GM12865 (cell line): ENCODE data around the gene ZNF592.

Experiments used
- DNase-seq: peaks from one replicate; pipeline ENCODE4 v3.0.0; 2010; ENCODE audit warnings: low read depth
- H3K4me3 ChIP-seq: 2 replicates; pipeline ENCODE4 v1.5.1; 2011; ENCODE audit warnings: mild to moderate bottlenecking, low read depth, low read length, control low read depth
- TF ChIP-seq, protein P1 (sequence below): IDR thresholded peaks from 2 replicates; pipeline ENCODE4 v1.5.1; 2011; ENCODE audit warnings: low read length, control low read depth, low read depth, inconsistent platforms; ENCODE audit not compliant: insufficient read depth; ENCODE audit errors: missing control alignments

The ZNF592 gene

DNA sequence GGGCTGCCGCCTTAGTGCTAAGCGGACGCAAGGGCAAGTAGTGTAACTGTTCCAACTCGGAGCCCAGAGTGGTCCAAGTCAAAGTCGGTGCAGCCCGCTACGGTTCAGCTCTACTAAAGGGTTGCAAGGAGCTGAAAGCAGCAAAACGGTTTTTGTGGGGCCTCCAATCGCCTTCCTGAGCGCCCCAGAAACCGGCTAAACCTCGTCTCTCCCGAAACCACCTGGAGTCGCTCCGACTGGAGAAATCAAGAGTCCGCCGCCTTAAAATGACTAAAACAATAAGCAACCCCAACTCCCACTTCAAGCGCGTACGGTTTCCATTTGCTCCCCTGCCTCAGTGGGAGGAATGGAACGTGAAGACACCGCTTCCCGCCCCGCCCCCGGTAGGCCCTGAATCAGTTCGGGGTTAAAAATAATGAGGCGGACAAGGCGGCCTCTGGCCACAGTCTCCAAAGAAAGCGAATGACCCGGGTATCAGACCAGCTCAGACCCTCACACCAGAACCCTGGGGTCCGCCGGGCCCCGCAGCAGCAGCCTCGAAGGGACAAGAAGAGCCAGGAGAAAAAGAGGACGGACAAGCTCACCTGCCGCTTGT, 32.9 kb upstream of the ZNF592 start:
- TF ChIP-seq, protein P1, sequence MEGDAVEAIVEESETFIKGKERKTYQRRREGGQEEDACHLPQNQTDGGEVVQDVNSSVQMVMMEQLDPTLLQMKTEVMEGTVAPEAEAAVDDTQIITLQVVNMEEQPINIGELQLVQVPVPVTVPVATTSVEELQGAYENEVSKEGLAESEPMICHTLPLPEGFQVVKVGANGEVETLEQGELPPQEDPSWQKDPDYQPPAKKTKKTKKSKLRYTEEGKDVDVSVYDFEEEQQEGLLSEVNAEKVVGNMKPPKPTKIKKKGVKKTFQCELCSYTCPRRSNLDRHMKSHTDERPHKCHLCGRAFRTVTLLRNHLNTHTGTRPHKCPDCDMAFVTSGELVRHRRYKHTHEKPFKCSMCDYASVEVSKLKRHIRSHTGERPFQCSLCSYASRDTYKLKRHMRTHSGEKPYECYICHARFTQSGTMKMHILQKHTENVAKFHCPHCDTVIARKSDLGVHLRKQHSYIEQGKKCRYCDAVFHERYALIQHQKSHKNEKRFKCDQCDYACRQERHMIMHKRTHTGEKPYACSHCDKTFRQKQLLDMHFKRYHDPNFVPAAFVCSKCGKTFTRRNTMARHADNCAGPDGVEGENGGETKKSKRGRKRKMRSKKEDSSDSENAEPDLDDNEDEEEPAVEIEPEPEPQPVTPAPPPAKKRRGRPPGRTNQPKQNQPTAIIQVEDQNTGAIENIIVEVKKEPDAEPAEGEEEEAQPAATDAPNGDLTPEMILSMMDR: no peak
- H3K4me3 ChIP-seq: peak overlapping the region; percentile 91
- DNase-seq: peak; percentile 42

DNA sequence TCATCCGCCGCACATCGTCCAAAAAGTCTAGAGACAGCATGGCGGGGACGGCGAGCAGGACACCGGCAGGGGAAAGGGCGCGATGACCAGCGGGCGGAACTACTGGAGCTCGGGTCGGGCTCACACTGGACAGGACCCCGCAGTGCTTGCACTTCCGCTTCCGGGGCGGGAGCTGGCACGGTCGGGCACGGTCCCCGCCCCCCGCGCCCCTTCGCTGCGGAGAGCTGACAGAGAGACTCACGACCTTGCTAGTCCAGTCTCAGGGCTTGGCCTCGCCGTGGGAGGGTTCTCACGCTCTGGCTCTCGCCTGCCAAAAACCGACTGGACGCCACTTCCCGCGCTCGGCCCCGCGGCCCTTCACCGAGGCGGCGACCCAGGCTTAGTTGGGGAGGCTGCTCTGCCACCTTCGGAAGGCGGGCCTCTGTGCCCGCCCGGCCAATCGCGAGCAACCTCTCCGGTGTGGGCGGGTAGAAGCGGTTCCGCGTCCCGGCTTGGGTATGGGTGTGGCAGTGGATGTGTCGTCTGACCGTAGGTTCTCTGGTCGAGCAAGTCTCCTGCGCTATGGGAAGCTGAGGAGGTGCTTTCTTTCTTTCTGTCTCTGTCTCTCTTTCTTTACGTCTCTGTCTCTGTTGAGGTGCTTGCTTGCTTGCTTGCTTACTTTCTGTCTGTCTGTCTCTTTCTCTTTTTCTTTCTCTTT, 32.2 kb upstream of the ZNF592 start, which contains the start of gene SEC11A:
Gene SEC11A (minus strand): TSS at position 104 of the 697 bp plus-strand sequence. CDS start 64 bp downstream, at position 40.
- peak within 1 kb of the TSS; percentile 91 for H3K4me3 ChIP-seq
- DNase-seq: peak; percentile 97
- TF ChIP-seq, protein P1: no peak

DNA sequence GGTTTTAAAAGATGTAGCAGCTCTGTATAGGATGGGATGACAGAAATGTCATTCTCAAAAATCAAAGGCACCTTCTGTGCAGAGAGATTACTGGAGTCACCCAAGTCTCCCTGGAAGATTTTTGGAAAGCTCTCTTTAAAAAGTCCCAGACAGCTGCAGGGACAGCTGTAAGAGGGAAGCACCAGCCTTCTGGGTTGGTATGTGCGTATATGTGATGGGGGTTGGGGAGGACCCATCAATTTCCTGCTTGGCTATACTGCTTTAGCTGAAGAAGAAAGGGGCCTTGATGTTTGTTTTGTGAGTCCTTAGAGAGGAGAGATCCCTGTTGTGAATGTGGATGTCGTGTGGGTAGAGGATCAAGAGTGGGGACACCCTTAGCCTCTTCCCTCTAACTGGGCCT, 27.0 kb upstream of the ZNF592 start:
- H3K4me3 ChIP-seq: no peak overlapping the region
- no peak for DNase-seq
- TF ChIP-seq, protein P1: no peak

- H3K4me3 ChIP-seq: no peak overlapping the region
- DNase-seq: no peak
- TF ChIP-seq, protein P1: no peak
These were observed 25.8 kb upstream of the ZNF592 start for GRCh38 chr15:84722628-84723027.

DNA sequence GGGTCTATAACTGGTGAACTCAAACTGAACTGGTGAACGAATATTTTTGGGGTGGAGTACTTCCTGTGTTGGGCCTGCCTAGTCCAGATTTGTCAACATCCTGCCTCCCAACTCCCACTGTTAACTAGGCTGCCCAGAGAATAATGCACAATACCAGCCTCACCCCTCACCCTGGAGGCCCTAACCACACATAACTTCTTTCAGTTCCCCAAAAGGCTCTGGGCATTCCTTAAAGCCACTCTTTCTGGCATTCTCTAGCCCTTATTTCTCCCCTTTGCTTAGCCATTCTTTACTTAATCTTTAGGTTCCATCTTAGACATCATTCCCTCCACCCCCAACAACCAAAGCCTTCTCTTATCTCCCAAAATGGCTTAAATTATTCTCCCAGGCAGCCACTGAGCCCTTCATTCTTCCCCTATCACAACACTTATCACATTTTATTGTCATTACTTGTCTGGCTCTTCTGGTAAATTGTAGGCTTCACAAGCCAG, 23.3 kb upstream of the ZNF592 start:
- TF ChIP-seq, protein P1: no peak
- H3K4me3 ChIP-seq: no peak overlapping the region
- DNase-seq: peak; percentile 82

GRCh38 chr15:84727429-84727828, 21.0 kb upstream of the ZNF592 start:
- H3K4me3 ChIP-seq: no peak overlapping the region
- no peak for DNase-seq
- TF ChIP-seq, protein P1: no peak

DNA sequence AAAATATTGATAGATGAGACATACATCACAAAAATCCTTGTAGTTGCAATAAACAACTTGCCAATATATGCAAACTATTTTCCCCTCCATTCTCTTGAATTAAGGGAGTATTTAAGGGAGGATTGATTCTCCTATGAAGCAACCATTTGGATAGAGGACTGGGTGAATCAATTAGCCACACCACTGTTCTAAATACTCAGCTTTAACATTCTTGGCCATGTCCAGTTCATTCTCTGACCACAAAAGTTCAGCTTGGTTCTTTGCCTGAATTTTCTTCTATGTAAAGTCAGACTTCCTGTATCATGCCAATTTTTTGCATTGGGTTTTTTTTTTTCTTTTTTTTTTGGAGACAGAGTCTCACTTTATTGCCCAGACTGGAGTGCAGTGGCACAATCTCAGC, 16.6 kb upstream of the ZNF592 start:
- DNase-seq: no peak

More for the DNA sequence above, 16.6 kb upstream of the ZNF592 start:
- TF ChIP-seq, protein P1: no peak
- no peak overlapping the region for H3K4me3 ChIP-seq
